GM11168 (cell line): ENCODE results near the gene DGCR8.

Experiments used
- in situ Hi-C: fragments of 300-500 bp; cut with MboI; formaldehyde crosslinking; loops from one replicate; pipeline ENCODE4 v1.12.0; 2022; ENCODE audit warnings: low sequenced_read_pairs; ENCODE audit not compliant: unreplicated experiment

The DGCR8 gene

DNA sequence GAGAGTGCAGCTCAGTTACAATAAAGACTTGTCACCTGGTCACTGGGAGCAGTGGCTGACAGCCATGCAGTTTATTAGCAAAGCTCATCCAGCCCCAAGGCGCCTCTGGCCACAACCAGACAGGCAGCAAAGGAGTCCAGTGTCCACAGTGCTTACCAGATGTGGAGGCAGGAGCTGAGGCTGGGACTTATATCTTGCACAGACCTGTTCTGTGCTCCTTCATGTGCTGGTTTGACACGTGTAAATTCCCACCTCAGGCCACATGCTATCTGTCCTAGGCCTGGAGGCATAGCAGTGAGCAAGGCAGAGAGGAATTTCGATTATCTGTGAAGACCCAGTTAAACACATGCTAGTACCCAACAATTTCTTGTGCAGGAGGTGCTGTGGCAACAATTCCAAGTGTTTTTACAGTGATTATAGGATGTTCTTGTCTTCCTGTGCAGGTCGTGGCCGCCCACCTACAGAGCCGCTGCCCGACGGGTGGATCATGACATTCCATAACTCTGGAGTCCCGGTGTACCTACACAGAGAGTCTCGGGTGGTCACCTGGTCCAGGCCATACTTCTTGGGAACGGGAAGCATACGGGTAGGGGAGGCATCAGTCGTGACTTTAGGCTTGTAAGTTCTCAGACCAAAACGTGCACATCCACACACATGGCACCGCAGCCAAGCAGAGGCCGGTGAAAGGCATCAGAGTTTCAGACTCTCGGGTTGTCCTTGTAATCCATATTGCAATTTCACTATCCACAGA, 9.4 kb downstream of the DGCR8 start:
- in situ Hi-C loops, result no loop called here

DNA sequence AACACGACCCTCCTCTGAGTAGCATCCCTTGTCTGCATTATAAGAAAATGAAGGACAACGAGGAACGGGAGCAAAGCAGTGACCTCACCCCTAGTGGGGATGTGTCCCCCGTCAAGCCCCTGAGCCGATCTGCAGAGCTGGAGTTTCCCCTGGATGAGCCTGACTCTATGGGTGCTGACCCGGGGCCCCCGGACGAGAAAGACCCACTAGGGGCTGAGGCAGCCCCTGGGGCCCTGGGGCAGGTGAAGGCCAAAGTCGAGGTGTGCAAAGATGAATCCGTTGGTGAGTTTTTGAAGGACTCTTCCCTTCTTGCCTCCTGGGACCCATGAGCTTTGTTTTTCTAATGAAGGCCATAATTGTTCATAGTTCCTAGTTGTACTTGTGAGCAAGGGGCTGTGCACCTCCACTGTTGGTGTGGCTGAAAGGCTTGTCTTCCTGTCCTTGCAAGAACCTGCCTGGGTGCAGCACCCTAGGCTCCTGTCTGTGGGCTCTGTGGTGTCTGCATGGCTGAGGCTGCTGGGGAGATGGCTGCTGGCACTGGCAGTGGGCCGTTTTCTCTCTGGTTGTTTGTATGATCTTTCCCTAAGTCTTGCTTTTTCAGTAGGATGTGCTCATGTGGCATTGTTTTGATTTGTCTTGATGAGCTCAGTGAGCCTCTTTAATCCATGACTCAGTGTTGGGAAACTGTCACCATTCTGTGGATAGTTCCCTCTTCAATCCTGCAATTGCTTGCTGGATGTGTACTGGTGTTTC, 10.1 kb downstream of the DGCR8 start:
- in situ Hi-C loops, result no loop called here

GRCh38 chr22:20090730-20091240, 10.7 kb downstream of the DGCR8 start:
- in situ Hi-C loops, result no loop called here

DNA sequence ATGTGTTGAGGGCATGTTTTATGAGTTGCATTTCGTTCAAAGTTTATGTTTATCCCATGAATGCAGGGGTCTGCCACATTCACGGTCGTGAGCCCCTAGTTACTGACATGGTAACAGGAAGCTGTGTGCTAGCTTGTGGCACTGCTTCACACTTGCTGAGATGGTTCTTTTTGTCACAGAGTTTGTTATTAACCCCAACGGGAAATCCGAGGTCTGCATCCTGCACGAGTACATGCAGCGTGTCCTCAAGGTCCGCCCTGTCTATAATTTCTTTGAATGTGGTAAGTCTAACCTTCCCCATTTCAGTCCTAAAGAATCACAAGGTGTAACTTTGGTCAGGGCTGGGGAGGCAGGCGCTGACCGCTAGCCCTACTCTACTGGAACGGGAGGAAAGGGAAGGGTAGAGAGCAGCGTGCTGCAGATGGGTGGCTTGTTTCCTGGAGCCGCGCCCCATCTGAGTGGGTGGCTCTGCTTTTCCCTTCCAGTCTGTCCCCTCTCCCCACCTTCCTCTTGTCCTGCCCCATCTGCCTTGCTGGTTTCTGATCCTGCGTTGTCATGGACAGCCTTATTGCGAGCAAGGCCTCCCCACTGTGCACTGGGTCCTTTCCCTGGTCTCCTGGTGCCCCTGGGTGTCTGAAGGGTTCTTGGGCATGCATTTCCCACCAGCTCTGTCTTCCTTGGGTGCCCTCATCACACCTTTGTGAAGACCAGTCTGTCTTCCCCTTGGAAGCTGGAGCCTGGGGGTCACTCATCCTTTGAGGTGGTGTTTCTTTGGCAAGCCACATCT, 11.8 kb downstream of the DGCR8 start:
- in situ Hi-C loops, result no loop called here

DNA sequence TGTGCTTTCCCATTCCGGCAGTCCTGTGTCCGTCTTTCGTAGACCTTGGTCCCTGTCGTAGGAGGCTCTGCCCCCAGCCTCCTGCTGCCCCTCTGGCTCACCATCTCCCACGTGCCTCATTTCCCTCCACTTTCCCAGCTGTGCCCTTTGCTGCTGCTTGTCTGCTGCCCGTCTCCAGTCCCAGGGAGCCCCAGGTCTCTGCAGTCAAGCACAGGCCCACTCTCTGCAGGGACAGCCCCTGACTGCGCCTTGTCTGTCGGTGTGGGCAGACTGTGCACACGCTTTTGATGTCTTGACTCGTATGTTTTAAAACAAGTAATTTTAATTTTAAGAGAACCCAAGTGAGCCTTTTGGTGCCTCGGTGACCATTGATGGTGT, 12.4 kb downstream of the DGCR8 start:
- in situ Hi-C loops, result no loop called here

DNA sequence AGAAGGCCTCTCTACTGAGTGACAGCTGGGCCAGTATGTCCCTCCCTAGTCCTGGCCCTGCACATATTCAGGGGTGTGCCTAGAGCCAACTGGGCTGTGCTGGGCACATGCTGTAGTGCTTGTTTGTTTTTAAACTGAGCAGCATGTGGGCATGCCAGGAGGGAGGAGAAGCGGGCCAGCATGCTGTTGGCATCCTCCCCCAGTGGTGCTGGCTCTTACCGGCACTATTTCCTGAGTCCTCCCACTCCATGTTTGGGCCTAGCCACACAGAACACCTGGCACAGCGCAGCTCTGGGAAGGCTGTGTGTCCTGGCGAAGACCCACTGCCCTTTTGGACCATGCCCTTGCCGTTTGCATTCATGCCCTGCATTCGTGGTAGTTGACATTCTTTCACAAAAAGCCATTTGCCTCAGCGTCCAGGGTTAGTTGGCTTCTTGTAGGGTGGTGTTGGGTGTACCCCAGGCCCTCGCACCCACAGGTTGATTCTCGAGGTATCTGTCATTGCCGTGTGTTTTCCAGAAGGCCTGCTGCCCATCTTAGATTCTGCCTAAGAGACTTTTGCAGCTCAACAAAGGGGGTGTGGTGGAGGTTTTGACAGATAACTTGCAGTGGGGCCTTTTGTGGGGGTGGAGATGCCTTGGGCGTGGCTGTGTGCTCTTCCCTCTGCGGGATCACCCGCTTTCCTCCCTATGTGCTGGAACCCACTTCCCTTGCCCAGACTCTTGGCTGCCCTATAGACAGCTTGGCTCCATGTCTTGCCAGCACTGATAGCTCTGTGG, 13.6 kb downstream of the DGCR8 start:
- in situ Hi-C loops, result no loop called here

- in situ Hi-C loops, result no loop called here
Observed at GRCh38 chr22:20094197-20094807, 14.3 kb downstream of the DGCR8 start.

DNA sequence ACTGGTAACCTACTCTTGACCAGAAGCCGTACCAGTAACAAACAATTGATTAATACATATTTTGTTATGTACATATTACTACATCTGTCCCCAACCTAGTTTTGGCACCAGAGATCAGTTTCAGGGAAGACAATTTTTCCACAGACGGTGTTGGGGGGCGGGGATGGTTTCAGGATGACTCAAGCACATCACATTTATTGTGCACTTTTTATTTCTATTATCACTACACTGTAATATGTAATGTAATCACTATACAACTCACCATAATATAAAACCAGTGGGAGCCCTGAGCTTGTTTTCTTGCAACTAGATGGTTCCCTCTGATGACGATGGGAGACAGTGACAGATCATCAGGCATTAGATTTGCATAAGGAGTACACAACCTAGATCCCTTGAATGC, 15.5 kb downstream of the DGCR8 start:
- in situ Hi-C loops, result no loop called here

- in situ Hi-C loops, result no loop called here
Observed at GRCh38 chr22:20096574-20097420, 16.8 kb downstream of the DGCR8 start.

- in situ Hi-C loops, result no loop called here
Observed at GRCh38 chr22:20099099-20099711, 19.2 kb downstream of the DGCR8 start.

GRCh38 chr22:20101638-20102037, 21.6 kb downstream of the DGCR8 start:
- in situ Hi-C loops, result no loop called here

DNA sequence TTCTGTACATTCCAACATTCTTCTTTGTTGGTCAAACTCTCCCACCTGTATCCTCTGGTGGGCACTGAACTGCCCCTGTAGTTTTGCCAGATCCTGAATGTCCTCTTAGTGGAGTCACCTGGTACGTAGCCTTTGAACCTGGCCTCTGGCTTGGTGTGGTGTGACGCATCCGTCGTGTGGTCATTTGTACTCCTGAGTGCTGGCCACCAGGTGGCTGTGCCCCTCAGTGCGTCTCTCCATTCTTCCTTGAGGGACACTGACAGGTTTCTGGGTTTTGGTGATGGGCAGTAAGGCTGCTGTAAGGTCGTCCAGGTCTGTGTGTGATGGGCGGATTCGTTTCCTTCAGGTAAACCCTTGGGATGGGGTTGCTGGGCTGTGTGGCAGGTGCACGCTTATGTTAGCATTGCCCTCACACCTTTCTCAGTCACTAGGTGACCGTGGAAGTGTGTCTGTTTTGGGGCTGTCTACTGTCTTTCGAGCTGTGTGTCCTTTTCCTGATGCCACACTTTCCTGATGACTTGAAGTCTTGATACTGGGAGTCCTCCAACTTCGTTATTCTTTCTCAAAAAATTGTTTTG, 22.3 kb downstream of the DGCR8 start:
- in situ Hi-C loops, result no loop called here

GRCh38 chr22:20105456-20106204, 25.6 kb downstream of the DGCR8 start:
- in situ Hi-C loops, result no loop called here

GRCh38 chr22:20106205-20106848, 26.3 kb downstream of the DGCR8 start:
- in situ Hi-C loops, result no loop called here

DNA sequence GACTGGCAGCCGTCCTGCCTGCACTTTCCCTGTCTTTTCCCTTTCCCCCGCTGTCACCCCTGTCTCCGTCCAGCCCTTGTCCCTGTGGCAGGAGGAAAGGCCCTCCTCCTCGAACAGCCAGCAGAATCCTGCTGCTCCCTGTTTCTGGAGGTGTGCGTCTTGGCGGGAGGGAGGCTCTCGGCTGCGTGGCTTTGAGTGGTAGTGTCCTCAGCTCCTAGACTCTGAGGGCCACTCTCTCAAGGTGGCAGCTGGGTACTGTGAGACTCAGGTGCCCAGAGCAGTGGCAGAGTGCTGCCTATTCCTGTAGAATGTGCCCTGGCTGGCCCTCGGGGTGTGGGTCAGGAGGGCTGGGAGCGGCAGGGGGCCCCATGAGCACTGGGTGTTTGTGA, 26.8 kb downstream of the DGCR8 start:
- in situ Hi-C loops, result no loop called here

- in situ Hi-C loops, result no loop called here
Observed at GRCh38 chr22:20107471-20107901, 27.4 kb downstream of the DGCR8 start.
